Metanephros (tissue), 1 donor: ENCODE measurements around the gene MISFA. TPM values are rescaled to one million over a fixed set of nuclear protein-coding genes. Genes with fewer than 3 reads are reported as not detected.

Experiments
- total RNA-seq: library from RNA; depleted of rRNA; stranded (reverse); fragments of >200 nt; gene quantifications from one replicate; pipeline ENCODE4 v1.2.3, GENCODE V29; 2014

MISFA gene
- 6.1 TPM for total RNA-seq

DNA sequence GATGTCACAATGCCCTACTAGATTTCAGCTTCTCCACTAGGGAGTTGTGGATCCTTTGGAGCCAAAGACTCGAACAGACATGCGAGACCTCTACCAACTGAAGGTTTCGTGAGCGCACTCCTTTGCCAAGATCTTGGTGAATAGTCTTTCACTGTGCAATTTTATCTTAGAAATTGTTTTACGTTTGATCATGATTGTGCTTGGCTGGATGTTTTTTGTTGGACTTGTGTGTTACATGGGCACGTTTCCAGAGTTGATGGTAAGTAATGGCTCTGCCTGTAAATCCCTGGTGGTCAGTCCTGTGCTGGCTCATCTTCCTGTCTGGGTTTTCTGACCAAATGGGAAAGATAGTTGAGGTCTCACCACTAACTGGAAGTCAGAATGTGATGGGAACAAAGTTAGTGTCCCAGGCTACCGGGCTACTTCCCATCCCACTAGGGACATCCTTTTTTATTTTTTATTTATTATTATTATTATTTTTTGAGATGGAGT lies at the start of gene MISFA:
Gene MISFA (plus strand): TSS at position 51 of the 492 bp plus-strand sequence. CDS start 140 bp downstream, at position 191.

DNA sequence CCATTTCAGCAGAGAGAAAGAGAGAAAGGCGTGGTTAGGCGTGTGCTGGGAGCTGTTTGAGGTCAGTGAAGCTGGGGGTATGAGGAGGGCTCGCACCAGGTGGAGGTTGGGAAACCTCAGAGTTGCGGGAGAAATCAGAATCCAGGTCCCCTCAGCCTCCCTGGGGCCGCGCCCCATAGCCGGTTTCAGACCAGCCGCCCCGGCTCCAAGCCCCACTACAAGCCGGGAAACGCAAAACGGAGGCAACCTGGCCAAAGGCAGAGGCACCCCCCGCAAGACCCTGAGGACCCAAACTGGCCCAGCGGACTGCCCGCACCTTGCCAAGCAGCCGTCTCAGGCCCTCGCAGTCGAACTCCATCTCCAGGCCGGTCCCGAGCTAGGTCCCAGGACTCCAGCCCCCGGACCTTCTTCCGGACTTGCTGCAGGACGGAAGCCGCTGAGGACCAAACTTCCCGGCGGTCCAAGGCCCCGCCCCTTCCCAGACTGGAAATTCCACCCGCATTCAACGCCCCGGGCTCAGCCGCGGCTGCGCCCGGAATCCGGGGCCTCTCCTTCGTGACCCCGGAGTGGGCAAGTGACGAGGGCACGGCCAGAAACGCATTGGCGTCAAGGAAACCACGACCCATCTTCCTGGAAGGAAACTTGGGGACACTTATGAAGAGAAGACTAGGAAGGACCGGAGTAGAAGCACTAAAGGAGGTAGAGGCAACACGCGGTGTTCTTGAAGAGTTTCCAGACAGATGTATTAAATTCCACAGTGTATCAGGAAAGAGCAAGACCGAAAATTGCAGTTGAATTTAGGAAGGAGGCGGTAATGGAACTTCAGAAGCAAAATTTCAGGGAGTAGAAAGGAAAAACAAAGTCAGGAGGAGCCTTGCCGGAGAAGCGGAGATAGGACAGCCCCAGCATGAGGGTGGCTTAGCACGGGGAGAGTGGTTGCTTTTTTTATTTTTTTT lies 11.0 kb upstream of the MISFA start, which contains the start of gene UEVLD:
Gene UEVLD (minus strand): TSS at position 438 of the 956 bp plus-strand sequence. CDS start 80 bp downstream, at position 358.

DNA sequence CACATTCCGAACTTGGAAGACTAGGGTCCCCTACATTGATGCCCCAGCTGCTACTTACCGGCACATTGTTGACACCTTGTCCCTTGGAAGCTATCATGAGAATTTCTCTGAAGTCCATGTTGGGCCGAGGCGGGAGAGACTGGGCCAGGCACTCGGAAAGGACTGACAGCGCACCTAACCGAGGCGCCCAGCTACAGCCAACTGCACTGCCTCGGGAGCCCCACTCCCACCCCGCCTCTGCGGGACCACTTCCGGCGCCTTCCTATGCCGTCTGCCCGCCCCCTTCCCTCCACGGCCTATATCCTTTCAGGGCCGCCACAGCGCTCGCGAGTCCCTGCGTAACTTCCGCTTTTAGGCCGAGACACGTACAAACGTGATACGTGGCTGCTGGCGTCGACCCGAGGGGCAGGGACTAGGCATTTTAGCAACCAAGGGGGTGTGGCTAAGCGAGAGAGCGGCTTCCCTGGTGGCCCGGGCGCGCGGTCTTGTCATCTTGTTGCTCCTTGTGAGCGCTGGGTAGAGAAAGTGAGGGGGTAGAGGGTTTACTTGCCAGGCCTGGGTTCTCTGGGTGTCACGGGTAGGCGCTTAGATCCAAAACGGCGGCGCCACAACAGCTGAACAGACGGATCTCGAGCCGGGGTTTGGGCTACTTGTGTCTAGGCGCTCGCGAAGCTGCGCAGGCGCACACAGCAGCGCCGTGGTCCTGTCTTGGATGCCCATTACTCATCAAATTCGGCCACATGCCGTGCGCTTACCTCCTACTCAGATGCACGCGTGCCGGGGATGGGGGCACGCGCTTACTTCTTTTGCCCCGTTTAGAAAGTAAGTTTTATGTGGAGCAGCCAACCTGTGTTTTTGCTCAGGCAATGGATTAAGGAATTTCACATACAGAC lies 34.8 kb downstream of the MISFA start, which contains the start of gene SPTY2D1:
Gene SPTY2D1 (minus strand): TSS at position 203 of the 893 bp plus-strand sequence. CDS start 85 bp downstream, at position 118.

Other genes starting within 250 kb of the MISFA start
- gene LDHA, start 205.2 kb upstream of the MISFA start, total RNA-seq: 285 TPM
- 0.23 TPM for gene LDHC, start 187.5 kb upstream of the MISFA start, total RNA-seq
- gene LDHAL6A, start 143.9 kb upstream of the MISFA start, total RNA-seq: 0.12 TPM
- 72.6 TPM for gene TSG101, start 72.8 kb upstream of the MISFA start, total RNA-seq
- 20.4 TPM for gene UEVLD, start 11.1 kb upstream of the MISFA start, total RNA-seq
- 19.7 TPM for gene SPTY2D1, start 34.6 kb downstream of the MISFA start, total RNA-seq
- 5.3 TPM for gene TMEM86A, start 99.0 kb downstream of the MISFA start, total RNA-seq
- gene IGSF22, start 126.4 kb downstream of the MISFA start, total RNA-seq: 4.7 TPM
- 0.99 TPM for gene PTPN5, start 192.0 kb downstream of the MISFA start, total RNA-seq